Lung (tissue), 12 donors: Measurements from ENCODE around the gene ARF1. TPM values are rescaled to one million over a fixed set of nuclear protein-coding genes. Genes with fewer than 3 reads are reported as not detected.

Experiments used
- ATAC-seq: fragments of 200-7000 bp; cut with Tn5 transposase; one replicate; pipeline ENCODE4 v1.9.1; 2020; ENCODE audit warnings: moderate number of reproducible peaks; ENCODE audit not compliant: insufficient read depth, low FRiP score
- DNase-seq, 3 donors: peaks; one replicate each; pipeline ENCODE4 v3.0.0-alpha.2; 2013 to 2017
- H3K27ac ChIP-seq, 2 donors: one replicate each; pipeline ENCODE4 v1.5.1; 2013; ENCODE audit warnings: mild to moderate bottlenecking in 2 of 2, moderate library complexity in 2 of 2, control low read depth in 1 of 2, inconsistent platforms in 1 of 2, low read depth in 1 of 2, low read length in 1 of 2
- H3K27me3 ChIP-seq, 3 donors: one replicate each; pipeline ENCODE4 v1.5.1; 2013; ENCODE audit warnings: low read length in 2 of 3; ENCODE audit not compliant: control insufficient read depth in 3 of 3, insufficient read depth in 3 of 3
- H3K36me3 ChIP-seq, 4 donors: one replicate each; pipeline ENCODE4 v1.5.1; 2013; ENCODE audit warnings: low read length in 4 of 4, mild to moderate bottlenecking in 1 of 4, moderate library complexity in 1 of 4; ENCODE audit not compliant: control insufficient read depth in 4 of 4, insufficient read depth in 4 of 4
- H3K4me1 ChIP-seq, 5 donors: one replicate each; pipeline ENCODE4 v1.5.1; 2013; ENCODE audit warnings: low read length in 5 of 5, mild to moderate bottlenecking in 2 of 5, moderate library complexity in 1 of 5; ENCODE audit not compliant: control insufficient read depth in 5 of 5, insufficient read depth in 5 of 5
- H3K4me3 ChIP-seq: one replicate; pipeline ENCODE4 v1.5.1; 2013; ENCODE audit warnings: mild to moderate bottlenecking, control low read depth, moderate library complexity
- H3K9ac ChIP-seq, 2 donors: one replicate each; pipeline ENCODE4 v1.5.1; 2013; ENCODE audit warnings: low read length in 2 of 2, control low read depth in 1 of 2; ENCODE audit not compliant: insufficient read depth in 1 of 2
- H3K9me3 ChIP-seq, 4 donors: one replicate each; pipeline ENCODE4 v1.5.1; 2013; ENCODE audit warnings: low read length in 3 of 4, mild to moderate bottlenecking in 1 of 4, moderate library complexity in 1 of 4; ENCODE audit not compliant: control insufficient read depth in 4 of 4, insufficient read depth in 3 of 4
- WGBS, 2 donors: extraction: QIAGEN DNeasy Blood & Tissue Kit; methylation state at CpG; one replicate each; pipeline ENCODE4 v1.1.7; 2013; 5-methylcytosine and 5-hydroxymethylcytosine counted together
- polyA plus RNA-seq, 2 donors: library from polyadenylated mRNA; stranded (reverse); fragments of 200-250 nt; gene quantifications; one replicate each; pipeline ENCODE4 v1.2.1, GENCODE V29; 2013
- total RNA-seq, 2 donors: library from RNA; depleted of rRNA in 1 of 2; stranded (reverse); fragments of >200 nt in 1 of 2; gene quantifications; one replicate each; pipeline ENCODE4 v1.2.1, GENCODE V29; 2014 to 2021
- TF ChIP-seq, protein P1 (sequence below): IDR thresholded peaks from 2 replicates; pipeline ENCODE4 v1.5.1; 2012; ENCODE audit warnings: mild to moderate bottlenecking; ENCODE audit errors: control extremely low read depth, extremely low read depth
- donor health status: control.
- donor health status: control.
- donor health status: Bipolar disorder and iron deficiency.
- donor health status: healthy.
- donor health status: DM: yes; HTN: yes; CAD: no.

The ARF1 gene
- total and polyA plus RNA-seq, 4 donors, result 226 to 713 (median 439) TPM

- Histone ChIP-seq H3K4me3 (no peak overlapping the region), H3K9me3 (no peaks in the 10 kb centered on the region), H3K4me1 (peaks cover 13 to 34% (median 20%) of the 10 kb centered on the region in 5 donors), H3K36me3 (peaks cover 0 to 9% (median 0%) of the 10 kb centered on the region in 4 donors), H3K9ac (no peak overlapping the region), H3K27ac (no peak overlapping the region), H3K27me3 (no peaks in the 10 kb centered on the region)
- DNase-seq (no peak), ATAC-seq (no peak)
- 84 to 92% methylated on average over 7 of the region's 7 CpGs for WGBS, 2 donors
- TF ChIP-seq, protein P1, sequence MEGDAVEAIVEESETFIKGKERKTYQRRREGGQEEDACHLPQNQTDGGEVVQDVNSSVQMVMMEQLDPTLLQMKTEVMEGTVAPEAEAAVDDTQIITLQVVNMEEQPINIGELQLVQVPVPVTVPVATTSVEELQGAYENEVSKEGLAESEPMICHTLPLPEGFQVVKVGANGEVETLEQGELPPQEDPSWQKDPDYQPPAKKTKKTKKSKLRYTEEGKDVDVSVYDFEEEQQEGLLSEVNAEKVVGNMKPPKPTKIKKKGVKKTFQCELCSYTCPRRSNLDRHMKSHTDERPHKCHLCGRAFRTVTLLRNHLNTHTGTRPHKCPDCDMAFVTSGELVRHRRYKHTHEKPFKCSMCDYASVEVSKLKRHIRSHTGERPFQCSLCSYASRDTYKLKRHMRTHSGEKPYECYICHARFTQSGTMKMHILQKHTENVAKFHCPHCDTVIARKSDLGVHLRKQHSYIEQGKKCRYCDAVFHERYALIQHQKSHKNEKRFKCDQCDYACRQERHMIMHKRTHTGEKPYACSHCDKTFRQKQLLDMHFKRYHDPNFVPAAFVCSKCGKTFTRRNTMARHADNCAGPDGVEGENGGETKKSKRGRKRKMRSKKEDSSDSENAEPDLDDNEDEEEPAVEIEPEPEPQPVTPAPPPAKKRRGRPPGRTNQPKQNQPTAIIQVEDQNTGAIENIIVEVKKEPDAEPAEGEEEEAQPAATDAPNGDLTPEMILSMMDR, result no peak
Observed at GRCh38 chr1:228081144-228081543, 1.4 kb upstream of the ARF1 start.

- TF ChIP-seq, protein P1, result no peak
- WGBS, 2 donors, result 13 to 16% methylated on average over 27 to 31 of the region's 31 CpGs
- peaks cover 0 to 9% (median 0%) of the 10 kb centered on the region in 4 donors for H3K36me3 ChIP-seq
- H3K27me3 ChIP-seq, result no peaks in the 10 kb centered on the region
- ATAC-seq (peak; percentile 2), DNase-seq (peak in 1 of 3 donors; percentile 16)
- H3K27ac ChIP-seq, result peak overlapping the region; percentile 17 to 83
- no peaks in the 10 kb centered on the region for H3K9me3 ChIP-seq
- peak overlapping the region; percentile 75 for H3K4me3 ChIP-seq
- peak overlapping the region; percentile 37 to 74 for H3K9ac ChIP-seq
- H3K4me1 ChIP-seq, result peaks cover 16 to 34% (median 23%) of the 10 kb centered on the region in 5 donors
Observed at GRCh38 chr1:228081578-228082213, 812 bp upstream of the ARF1 start.

DNA sequence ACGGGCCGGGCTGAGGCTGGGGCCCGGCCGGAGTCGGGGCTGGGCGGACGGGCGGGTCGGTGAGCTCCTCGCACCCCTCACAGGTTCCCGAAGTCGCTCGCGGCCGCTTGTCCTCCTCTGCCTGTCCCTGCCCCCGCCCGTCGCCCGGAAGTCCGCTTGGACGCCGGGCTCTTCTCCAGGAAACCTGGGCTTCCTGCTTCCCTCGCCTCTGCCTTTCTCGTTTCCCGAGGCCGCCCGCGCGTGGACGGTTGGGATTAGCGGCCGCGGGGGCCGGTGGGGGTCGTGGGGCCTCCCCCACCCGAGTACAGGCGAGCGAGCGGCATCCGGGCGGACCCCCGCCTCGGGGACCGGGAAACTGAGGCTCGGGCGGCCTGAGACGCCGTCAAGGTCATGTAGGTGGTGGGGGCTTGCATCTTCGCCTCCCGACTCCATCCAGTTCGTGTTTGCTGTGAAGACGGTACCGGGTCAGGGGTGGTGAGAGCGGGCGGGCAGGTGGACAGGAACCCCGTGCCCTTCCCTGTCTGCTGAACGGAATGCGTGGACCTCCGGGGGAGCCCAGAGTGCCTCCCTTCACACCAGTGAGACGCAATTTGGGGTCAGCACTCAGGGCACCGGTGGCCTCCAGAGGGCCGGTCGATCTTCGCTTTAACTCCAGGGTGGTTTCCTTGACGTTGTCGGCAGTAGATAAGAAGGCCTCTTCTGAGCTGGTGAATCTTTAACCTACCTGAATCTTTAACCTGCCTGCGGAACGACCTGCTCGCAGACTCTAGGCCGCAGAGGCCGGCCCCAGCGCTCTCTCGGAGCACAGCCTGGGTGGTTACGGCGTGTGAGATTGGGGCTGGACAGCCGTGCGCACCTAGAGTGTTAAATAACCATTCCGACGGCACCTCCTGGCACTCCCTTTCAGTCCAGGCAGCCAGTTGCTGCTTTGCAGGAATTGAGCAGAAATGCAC lies 686 bp downstream of the ARF1 start:
- H3K36me3 ChIP-seq, result peaks cover 0 to 14% (median 0%) of the 10 kb centered on the region in 4 donors
- 0% methylated on average over 69 to 79 of the region's 79 CpGs for WGBS, 2 donors
- H3K9ac ChIP-seq, result peak overlapping the region; percentile 81 to 93
- H3K4me3 ChIP-seq, result peak overlapping the region; percentile 93
- H3K27ac ChIP-seq, result peak overlapping the region; percentile 98 to 100
- ATAC-seq (peak; percentile 7), DNase-seq (peak; percentile 49 to 64 (median 51))
- no peaks in the 10 kb centered on the region for H3K27me3 ChIP-seq
- H3K4me1 ChIP-seq, result peaks cover 22 to 39% (median 31%) of the 10 kb centered on the region in 5 donors
- no peaks in the 10 kb centered on the region for H3K9me3 ChIP-seq
- TF ChIP-seq, protein P1, result no peak
